DOHH2 (cell line): ENCODE data around the gene KDM1A.

Experiments
- CTCF ChIP-seq: fragments of 200-600 bp; sonication (generic); IDR thresholded peaks from one replicate; pipeline ENCODE4 v1.5.1; 2014; ENCODE audit warnings: antibody characterized with exemption, mild to moderate bottlenecking, low read depth, low read length; ENCODE audit not compliant: poor library complexity, severe bottlenecking
- EZH2phosphoT487 ChIP-seq: fragments of 200-600 bp; sonication (generic); IDR thresholded peaks from 2 replicates; pipeline ENCODE4 v1.6.1; 2017; ENCODE audit warnings: borderline replicate concordance, mild to moderate bottlenecking, antibody characterized with exemption, low read length, moderate library complexity, mixed read lengths

GRCh38 chr1:23097316-23097715 lies 78.0 kb downstream of the KDM1A start:
- TF ChIP-seq CTCF (no peak), EZH2phosphoT487 (no peak)
